IPS-18a (cell line): ENCODE results near the gene OVCA2.
A peak's percentile ranks its signal among the peaks of the same experiment; 100 is the strongest.

ENCODE experiments used
- H3K27ac ChIP-seq: one replicate; pipeline ENCODE4 v1.5.1; 2013; ENCODE audit warnings: low read length
- H3K27me3 ChIP-seq: one replicate; pipeline ENCODE4 v1.6.1; 2013; ENCODE audit warnings: mild to moderate bottlenecking, low read length; ENCODE audit not compliant: control insufficient read depth, insufficient read depth
- H3K36me3 ChIP-seq: one replicate; pipeline ENCODE4 v1.6.1; 2013; ENCODE audit warnings: low read depth, low read length; ENCODE audit not compliant: control insufficient read depth
- H3K4me1 ChIP-seq: one replicate; pipeline ENCODE4 v1.6.1; 2013; ENCODE audit warnings: low read depth, low read length; ENCODE audit not compliant: control insufficient read depth
- H3K4me3 ChIP-seq: one replicate; pipeline ENCODE4 v1.5.1; 2013; ENCODE audit warnings: low read length
- H3K9ac ChIP-seq: one replicate; pipeline ENCODE4 v1.6.1; 2013; ENCODE audit warnings: mild to moderate bottlenecking, low read length, moderate library complexity
- H3K9me3 ChIP-seq: one replicate; pipeline ENCODE4 v1.6.1; 2013; ENCODE audit warnings: low read depth, low read length; ENCODE audit not compliant: control insufficient read depth

OVCA2 gene

GRCh38 chr17:2051061-2051932 lies 9.5 kb downstream of the OVCA2 start:
- Histone ChIP-seq H3K27me3 (peaks cover 85% of the 10 kb centered on the region), H3K4me1 (no peaks in the 10 kb centered on the region), H3K27ac (no peak overlapping the region), H3K4me3 (no peak overlapping the region), H3K36me3 (no peaks in the 10 kb centered on the region), H3K9ac (no peak overlapping the region), H3K9me3 (no peaks in the 10 kb centered on the region)

DNA sequence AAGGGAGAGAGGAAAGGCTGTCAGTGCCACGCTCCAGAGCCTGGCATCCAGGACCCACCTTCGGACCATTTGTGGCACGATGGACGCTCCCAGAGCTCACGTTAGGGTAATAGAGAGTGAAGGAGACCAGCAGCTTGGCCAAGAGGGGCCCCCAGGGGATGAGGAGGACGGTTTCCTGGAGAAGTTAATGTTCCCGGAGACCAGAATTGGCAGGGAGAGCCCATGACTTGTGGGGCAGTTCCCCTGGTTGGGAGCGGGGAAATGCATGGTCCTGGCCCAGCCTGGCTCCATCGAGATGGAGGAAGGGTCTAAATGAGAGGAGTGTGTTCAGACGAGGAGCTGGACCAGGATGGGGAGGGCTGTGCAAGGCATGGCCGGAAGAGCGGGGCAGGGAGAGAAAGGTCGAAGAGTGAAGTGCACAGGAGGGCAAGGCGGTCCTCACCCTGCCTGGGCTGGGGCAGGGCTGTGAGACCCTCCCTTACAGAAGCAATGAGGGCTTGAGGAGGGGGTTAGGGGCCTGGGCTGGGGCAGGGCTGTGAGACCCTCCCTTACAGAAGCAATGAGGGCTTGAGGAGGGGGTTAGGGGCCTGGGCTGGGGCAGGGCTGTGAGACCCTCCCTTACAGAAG lies 10.2 kb downstream of the OVCA2 start:
- no peaks in the 10 kb centered on the region for H3K36me3 ChIP-seq
- H3K27me3 ChIP-seq: peaks cover 91% of the 10 kb centered on the region
- no peaks in the 10 kb centered on the region for H3K9me3 ChIP-seq
- no peak overlapping the region for H3K9ac ChIP-seq
- no peaks in the 10 kb centered on the region for H3K4me1 ChIP-seq
- H3K4me3 ChIP-seq: no peak overlapping the region
- H3K27ac ChIP-seq: no peak overlapping the region

DNA sequence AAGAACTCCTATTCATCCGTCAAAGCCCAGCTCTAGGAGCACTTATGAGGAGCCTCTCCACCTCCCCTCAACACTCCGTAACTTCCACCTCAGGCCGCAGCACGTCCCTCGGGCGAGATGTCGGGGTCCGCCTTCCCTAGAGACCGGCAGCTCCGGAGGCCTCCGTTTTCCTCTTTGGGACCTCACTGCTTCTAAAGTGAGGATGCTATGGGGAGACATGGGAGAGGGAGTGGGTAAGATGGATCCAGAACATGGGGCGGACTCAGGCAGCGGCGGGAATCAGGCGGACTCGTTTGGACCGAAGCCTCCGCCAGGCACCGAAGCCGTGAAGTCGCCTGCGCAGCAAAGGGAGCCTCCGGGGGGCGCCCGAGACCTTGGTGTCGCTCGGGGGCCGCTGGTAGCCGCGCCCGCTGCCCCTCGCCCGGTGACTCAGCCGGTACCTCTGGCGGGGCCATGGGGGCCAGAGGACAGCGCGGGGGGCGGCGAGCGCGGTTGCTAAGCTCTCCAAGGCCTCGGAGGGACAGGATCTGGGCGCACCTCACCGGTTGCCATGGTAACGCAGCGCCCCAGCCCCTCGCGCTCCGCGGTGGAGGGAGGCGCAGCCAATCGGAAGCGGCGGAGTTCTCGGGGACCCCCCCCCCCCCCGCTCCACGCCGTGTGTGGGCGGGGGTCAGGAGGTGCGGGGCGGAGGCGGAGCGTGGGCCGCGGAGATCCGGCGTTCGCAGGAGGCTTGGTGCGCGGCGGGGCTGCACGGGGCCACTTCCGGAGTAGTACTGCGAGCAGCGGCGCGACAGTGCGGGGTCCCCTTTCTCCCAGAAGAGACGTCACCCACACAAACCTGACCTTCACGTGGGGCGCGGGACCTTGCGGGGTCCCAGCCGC lies 11.8 kb downstream of the OVCA2 start:
- Histone ChIP-seq H3K27me3 (peaks cover 87% of the 10 kb centered on the region), H3K27ac (no peak overlapping the region)

GRCh38 chr17:2054262-2054511 lies 12.4 kb downstream of the OVCA2 start:
- H3K9me3 ChIP-seq: no peaks in the 10 kb centered on the region
- no peak overlapping the region for H3K27ac ChIP-seq
- H3K27me3 ChIP-seq: peaks cover 87% of the 10 kb centered on the region
- H3K4me1 ChIP-seq: no peaks in the 10 kb centered on the region
- H3K4me3 ChIP-seq: peak overlapping the region; percentile 39
- no peak overlapping the region for H3K9ac ChIP-seq
- no peaks in the 10 kb centered on the region for H3K36me3 ChIP-seq

More for the DNA sequence above, 11.8 kb downstream of the OVCA2 start:
- no peak overlapping the region for H3K9ac ChIP-seq
- H3K4me1 ChIP-seq: no peaks in the 10 kb centered on the region
- H3K4me3 ChIP-seq: peak overlapping the region; percentile 39
- H3K9me3 ChIP-seq: no peaks in the 10 kb centered on the region
- no peaks in the 10 kb centered on the region for H3K36me3 ChIP-seq

DNA sequence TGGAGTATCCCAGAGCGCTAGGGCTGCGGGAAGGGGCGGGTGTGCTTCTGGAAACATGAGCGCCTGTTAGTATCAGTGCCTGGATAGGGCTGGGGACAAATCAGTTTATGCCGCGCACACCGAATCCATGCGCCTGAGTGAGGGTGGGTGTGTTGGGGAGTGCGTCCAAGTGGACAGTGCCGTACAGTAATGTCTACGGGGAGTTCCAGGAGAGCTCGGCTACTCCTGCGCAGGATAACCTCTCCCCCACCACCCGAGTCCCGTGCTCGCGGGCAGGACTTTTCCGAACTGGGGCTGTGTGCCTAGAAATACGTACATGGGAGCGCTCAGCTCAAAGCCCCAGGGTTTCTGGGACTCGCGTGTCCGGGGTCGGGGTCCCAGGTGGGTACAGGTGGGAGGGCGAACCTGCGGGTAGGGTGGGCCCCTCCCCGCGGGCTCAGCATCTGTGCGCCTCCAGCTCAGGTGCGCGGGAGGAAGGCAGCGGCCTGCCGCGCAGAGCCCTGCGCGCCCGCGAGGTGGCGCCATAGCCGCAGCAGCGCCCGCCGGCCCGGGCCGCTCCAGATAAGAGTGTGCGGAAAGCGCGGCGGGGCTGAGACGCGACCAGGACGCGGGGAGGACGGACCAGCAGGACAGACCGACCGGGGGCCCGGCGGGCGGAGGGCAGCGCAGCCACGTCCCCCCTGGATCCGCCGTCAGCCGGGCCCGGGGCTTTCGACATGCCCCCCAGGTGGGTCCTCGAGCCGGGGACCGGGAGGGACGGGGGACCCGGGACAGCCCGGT lies 12.9 kb downstream of the OVCA2 start, which contains the start of gene HIC1:
TSS of gene HIC1 (plus strand) at position 592 of the 780 bp plus-strand sequence. CDS start 1,588 bp downstream, outside the sequence.
- Histone ChIP-seq H3K27ac (no peak within 1 kb of the TSS), H3K9ac (no peak within 1 kb of the TSS), H3K9me3 (no peaks in the 10 kb centered on the region), H3K36me3 (no peaks in the 10 kb centered on the region), H3K27me3 (peaks cover 87% of the 10 kb centered on the region), H3K4me3 (peak within 1 kb of the TSS; percentile 39), H3K4me1 (no peaks in the 10 kb centered on the region)

DNA sequence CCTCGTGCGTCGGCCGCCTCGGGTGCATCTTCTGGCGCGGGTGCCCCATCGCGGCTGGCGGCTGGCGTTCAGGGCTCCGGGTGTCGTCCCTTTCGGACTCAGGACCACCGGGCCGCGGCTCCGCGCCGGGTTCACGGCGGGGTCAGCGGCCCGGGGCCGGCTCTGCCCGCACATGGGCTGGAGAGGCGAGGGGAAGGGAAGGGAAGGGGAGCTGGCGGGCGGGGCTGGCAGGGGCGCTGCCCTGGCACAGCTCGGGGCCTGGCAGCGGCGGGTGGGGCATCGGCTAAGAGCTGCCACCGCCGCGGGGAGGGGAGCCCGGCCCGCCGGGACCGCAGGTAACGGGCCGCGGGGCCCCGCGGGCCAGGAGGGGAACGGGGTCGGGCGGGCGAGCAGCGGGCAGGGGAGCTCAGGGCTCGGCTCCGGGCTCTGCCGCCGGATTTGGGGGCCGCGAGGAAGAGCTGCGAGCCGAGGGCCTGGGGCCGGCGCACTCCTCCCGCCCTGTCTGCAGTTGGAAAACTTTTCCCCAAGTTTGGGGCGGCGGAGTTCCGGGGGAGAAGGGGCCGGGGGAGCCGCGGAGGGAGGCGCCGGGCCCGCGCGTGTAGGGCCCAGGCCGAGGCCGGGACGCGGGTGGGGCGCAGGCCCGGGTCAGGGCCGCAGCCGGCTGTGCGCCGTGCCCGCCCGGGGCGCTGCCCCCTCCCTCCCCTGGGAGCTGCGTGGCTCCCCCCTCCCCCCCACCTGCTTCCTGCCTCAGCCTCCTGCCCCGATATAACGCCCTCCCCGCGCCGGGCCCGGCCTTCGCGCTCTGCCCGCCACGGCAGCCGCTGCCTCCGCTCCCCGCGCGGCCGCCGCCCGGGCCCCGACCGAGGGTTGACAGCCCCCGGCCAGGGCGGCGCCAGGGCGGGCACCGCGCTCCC lies 13.7 kb downstream of the OVCA2 start:
- Histone ChIP-seq H3K4me3 (peak overlapping the region; percentile 39), H3K27ac (no peak overlapping the region), H3K4me1 (no peaks in the 10 kb centered on the region), H3K9ac (no peak overlapping the region), H3K27me3 (peaks cover 87% of the 10 kb centered on the region), H3K9me3 (no peaks in the 10 kb centered on the region), H3K36me3 (no peaks in the 10 kb centered on the region)

DNA sequence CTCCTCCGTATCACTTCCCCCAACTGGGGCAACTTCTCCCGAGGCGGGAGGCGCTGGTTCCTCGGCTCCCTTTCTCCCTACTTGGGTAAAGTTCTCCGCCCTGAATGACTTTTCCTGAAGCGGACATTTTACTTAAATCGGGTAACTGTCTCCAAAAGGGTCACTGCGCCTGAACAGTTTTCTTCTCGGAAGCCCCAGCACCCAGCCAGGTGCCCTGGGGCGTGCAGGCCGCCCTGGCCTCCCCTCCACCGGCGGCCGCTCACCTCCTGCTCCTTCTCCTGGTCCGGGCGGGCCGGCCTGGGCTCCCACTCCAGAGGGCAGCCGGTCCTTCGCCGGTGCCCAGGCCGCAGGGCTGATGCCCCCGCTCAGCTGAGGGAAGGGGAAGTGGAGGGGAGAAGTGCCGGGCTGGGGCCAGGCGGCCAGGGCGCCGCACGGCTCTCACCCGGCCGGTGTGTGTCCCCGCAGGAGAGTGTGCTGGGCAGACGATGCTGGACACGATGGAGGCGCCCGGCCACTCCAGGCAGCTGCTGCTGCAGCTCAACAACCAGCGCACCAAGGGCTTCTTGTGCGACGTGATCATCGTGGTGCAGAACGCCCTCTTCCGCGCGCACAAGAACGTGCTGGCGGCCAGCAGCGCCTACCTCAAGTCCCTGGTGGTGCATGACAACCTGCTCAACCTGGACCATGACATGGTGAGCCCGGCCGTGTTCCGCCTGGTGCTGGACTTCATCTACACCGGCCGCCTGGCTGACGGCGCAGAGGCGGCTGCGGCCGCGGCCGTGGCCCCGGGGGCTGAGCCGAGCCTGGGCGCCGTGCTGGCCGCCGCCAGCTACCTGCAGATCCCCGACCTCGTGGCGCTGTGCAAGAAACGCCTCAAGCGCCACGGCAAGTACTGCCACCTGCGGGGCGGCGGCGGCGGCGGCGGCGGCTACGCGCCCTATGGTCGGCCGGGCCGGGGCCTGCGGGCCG lies 14.7 kb downstream of the OVCA2 start:
- H3K27me3 ChIP-seq: peaks cover 78% of the 10 kb centered on the region
- H3K27ac ChIP-seq: no peak overlapping the region
- no peaks in the 10 kb centered on the region for H3K9me3 ChIP-seq
- no peaks in the 10 kb centered on the region for H3K4me1 ChIP-seq
- H3K36me3 ChIP-seq: no peaks in the 10 kb centered on the region
- no peak overlapping the region for H3K9ac ChIP-seq
- no peak overlapping the region for H3K4me3 ChIP-seq

DNA sequence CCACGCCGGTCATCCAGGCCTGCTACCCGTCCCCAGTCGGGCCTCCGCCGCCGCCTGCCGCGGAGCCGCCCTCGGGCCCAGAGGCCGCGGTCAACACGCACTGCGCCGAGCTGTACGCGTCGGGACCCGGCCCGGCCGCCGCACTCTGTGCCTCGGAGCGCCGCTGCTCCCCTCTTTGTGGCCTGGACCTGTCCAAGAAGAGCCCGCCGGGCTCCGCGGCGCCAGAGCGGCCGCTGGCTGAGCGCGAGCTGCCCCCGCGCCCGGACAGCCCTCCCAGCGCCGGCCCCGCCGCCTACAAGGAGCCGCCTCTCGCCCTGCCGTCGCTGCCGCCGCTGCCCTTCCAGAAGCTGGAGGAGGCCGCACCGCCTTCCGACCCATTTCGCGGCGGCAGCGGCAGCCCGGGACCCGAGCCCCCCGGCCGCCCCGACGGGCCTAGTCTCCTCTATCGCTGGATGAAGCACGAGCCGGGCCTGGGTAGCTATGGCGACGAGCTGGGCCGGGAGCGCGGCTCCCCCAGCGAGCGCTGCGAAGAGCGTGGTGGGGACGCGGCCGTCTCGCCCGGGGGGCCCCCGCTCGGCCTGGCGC lies 15.4 kb downstream of the OVCA2 start:
- Histone ChIP-seq H3K27me3 (peaks cover 70% of the 10 kb centered on the region), H3K4me1 (peaks cover under 1% of the 10 kb centered on the region), H3K27ac (no peak overlapping the region), H3K9me3 (no peaks in the 10 kb centered on the region), H3K36me3 (no peaks in the 10 kb centered on the region), H3K4me3 (no peak overlapping the region), H3K9ac (no peak overlapping the region)

DNA sequence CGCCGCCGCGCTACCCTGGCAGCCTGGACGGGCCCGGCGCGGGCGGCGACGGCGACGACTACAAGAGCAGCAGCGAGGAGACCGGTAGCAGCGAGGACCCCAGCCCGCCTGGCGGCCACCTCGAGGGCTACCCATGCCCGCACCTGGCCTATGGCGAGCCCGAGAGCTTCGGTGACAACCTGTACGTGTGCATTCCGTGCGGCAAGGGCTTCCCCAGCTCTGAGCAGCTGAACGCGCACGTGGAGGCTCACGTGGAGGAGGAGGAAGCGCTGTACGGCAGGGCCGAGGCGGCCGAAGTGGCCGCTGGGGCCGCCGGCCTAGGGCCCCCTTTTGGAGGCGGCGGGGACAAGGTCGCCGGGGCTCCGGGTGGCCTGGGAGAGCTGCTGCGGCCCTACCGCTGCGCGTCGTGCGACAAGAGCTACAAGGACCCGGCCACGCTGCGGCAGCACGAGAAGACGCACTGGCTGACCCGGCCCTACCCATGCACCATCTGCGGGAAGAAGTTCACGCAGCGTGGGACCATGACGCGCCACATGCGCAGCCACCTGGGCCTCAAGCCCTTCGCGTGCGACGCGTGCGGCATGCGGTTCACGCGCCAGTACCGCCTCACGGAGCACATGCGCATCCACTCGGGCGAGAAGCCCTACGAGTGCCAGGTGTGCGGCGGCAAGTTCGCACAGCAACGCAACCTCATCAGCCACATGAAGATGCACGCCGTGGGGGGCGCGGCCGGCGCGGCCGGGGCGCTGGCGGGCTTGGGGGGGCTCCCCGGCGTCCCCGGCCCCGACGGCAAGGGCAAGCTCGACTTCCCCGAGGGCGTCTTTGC lies 16.2 kb downstream of the OVCA2 start:
- no peak overlapping the region for H3K9ac ChIP-seq
- H3K9me3 ChIP-seq: no peaks in the 10 kb centered on the region
- H3K4me1 ChIP-seq: peaks cover 8% of the 10 kb centered on the region
- H3K36me3 ChIP-seq: no peaks in the 10 kb centered on the region
- peaks cover 66% of the 10 kb centered on the region for H3K27me3 ChIP-seq
- no peak overlapping the region for H3K4me3 ChIP-seq
- H3K27ac ChIP-seq: no peak overlapping the region
